DMS 273 (cell line): Measurements from ENCODE around the gene TRMU.
A peak's percentile ranks its signal among the peaks of the same experiment; 100 is the strongest.

Experiments
- DNase-seq: peaks from one replicate; lab custom pipeline; 2025; ENCODE audit not compliant: unreplicated experiment; lab: John Stamatoyannopoulos, UW

The TRMU gene

DNA sequence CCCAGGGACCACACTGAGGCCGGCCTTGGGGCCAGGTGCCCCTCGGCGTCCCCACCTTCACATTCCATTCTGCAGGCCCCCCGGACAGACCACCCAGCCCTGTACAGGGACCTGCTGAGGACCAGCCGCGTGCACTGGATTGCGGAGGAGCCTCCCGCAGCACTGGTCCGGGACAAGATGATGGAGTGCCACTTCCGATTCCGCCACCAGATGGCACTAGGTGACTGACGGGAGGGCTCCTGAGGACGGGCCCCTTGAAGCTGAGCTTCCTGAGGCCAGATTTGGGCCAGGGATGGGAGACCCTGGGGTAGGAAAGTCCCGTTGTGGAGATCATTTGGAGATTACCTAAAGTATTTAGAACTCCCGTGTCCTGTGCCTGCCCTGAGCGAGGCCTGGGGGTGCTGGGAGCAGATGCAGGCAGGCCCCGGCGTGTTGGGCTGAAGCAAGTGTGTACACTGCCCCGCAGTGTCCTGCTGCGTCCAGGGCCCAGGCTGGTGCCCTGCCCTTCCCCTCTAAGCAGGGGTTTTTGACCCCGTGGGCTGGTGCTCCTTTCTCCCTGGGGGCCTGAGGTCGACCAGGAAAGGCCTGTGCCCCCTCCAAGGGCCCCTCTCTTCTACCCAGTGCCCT is 20.0 kb downstream of the TRMU start:
- DNase-seq, result peak; percentile 81

DNA sequence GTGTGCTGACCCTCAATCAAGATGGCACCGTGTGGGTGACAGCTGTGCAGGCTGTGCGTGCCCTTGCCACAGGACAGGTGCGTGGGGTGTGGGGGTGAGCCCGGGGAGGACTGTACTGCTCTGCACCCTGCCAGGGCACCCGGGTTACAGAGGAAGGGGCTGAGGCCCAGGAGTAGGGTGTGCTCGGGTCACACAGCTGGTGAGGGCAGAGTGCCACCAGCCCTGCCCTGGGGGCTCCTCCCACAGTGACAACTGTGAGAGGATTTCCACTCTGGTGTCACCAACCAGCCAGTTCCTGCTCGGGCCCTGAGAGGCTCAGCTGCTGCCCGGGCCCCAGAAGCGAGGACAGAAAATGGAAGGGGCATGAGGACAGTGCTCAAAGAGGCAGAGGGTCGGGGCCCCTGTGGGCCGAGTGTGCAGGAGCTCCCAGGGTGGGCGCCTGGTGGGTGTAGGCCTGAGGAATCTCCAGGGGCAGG is 20.5 kb downstream of the TRMU start:
- no peak for DNase-seq

DNA sequence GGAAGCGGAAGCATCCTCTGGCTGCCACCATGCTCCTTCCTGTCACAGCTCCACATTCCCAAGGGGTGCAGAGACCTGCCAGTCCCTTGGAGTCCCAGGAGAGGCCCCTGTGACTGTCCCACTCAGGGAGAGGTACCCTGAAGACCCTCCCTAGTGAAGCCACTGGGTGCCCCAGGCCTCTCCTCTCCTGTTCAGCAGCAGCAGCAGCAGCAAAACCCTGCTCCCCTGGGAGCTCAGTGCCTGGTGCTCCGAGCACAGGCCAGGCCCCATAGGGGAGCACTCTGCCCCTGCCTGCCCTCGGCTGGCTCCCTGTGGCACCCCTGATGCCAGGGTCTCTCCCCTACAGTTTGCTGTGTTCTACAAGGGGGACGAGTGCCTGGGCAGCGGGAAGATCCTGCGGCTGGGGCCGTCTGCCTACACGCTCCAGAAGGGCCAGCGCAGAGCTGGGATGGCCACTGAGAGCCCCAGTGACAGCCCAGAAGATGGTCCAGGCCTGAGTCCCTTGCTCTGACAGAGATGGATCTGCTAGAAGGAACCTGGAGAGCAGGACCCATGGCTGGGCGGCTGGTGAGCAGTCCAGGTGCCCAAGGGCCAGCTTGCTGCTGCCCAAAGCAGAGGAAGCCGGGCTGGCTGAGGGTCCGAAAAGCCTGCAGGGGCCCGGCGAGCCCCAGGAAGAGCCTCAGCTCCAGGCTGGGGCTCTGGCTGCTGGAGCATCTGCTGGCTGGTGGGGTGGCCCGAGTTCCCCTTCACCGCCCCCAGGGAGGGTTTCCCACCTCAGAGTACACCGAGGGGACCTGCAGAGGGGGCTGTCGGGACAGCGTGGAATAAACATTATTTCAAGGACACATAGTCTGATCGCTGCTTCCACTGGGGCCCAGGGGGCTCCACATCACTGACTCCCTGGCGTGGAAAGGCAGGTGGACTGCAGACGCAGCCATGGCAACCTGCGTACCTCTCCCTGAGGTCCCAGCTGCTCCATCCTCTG is 21.3 kb downstream of the TRMU start:
- no peak for DNase-seq

DNA sequence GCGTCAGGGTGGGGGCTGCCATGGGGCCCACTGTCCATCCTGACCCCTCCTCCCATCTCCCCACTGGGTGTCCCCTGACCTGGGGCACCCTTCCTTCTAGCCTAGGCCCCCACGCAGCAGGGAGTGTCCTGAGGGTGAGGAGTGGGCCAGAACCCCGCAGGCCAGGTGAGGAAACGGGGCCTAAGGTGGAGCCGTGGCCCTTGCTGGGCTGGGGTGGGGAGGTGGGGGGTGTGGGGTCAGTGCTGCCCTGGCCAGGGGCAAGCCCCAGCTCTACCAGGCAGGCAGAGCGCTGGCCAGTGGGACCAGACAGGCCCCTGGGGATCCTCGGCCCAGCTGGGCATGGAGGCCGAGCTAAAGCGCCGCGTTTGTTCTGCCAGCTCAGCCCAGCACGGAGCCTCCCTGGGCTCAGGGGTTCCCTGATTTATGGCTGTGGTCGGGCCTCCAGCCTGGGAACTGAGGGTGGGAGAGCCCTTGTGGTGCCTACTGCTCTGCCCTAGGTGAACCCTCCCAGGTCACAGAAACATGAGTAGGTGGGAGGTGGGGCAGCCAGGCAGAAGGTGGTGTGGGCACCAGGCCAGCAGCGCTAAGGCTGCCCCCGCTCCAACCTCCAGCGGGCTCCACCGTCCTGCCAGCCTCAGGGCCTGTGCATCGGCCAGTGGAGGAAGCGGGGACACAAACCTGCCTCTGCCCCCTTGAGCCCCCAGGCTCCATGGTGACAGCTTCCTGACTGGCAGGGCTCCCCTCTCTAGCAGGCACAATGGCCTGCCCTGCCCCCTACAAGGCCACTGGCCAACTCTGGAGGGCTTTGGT is 22.4 kb downstream of the TRMU start:
- no peak for DNase-seq

DNA sequence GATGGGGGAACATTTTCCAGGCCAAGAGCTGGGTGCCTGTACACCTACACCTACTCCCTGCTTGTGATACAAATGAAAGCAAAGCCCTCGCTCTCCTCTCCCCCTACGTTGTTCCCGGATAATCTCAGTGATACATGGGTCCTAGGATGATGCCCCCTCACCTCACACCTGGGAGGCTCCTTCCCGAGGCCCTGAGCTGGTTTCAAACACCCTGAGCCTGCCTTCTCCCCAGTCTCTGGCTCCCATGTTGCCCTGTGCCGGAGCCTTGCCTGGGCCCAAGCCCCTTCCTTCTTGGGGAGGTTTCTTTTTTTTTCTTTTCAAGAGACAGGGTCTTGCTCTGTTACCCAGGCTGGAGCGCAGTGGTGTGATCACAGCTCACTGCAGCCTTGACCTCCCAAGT is 23.3 kb downstream of the TRMU start:
- no peak for DNase-seq

DNA sequence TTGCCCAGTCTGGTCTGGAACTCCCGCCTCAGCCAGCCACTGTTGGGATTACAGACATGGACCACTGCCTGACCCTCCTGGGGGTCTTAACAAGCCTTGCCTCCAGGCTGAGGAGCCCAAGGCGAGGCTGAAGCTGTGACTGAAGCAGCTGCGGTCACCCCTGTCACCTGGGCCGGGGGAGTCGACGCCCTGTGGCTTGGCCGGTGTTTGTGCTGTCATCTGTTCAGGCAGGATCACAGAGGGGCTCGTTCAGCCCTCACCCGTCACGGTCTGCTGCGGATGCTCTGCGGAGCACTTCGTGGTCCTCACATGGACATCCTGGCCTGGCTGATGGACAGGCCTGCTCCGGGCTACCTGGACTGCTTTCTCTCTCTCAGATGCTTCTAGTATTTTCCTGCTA is 23.8 kb downstream of the TRMU start:
- DNase-seq, result no peak

DNA sequence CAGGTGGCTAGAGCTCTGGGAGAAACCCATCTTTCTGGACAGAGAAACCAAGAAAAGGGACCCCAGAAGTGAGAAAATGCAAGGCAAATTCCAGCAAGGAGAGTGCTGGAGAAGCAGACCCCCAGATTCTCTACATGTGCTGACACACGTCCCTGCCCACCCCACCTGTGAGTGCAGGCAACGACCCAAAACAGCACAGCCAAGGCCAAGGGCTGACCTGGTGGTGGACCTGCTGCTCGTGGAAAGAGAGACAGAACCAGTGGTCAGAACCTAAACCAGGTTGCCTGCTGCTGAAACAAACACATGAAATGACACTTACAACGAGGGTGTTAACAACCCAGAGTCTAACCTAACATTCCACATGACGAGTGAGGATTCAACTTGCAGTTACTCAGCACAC is 24.6 kb downstream of the TRMU start:
- DNase-seq, result no peak

DNA sequence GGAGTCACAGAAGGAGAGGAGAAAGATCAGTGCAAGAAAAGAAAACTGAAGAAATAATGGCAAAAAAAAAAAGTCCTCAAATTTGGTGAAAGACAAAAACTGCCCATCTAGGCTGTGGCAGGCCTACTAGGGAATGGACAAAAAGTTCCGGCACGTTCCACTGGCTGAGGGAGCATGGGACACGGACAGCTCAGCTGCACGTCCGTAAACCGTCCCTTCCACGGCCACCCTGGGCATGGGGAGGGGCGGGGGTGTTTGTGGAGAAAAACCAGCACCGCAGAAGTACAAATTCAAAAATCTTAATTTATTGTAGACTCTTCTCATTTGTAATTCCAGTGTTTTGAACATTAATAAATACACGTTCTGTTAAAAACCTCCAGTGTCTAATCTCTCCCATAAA is 25.4 kb downstream of the TRMU start:
- DNase-seq, result no peak

DNA sequence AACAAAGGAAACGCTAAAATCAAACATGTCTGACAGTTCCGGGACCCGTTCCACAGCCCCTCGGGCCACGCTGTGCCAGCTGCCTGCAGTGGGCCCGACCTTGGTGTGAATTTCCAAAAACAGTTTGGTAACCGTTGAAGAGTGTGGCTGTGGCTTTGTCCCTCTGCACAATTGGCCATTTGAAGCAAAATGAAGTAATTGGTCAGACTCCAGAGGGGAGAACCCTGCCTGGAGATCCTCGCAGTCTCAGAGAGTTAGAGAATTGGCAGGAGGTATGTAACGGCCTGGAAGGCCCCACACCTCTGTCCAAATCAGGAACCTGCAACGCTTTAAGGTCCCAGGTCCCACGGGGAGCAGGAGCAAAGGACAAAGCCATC is 26.3 kb downstream of the TRMU start:
- DNase-seq, result no peak

DNA sequence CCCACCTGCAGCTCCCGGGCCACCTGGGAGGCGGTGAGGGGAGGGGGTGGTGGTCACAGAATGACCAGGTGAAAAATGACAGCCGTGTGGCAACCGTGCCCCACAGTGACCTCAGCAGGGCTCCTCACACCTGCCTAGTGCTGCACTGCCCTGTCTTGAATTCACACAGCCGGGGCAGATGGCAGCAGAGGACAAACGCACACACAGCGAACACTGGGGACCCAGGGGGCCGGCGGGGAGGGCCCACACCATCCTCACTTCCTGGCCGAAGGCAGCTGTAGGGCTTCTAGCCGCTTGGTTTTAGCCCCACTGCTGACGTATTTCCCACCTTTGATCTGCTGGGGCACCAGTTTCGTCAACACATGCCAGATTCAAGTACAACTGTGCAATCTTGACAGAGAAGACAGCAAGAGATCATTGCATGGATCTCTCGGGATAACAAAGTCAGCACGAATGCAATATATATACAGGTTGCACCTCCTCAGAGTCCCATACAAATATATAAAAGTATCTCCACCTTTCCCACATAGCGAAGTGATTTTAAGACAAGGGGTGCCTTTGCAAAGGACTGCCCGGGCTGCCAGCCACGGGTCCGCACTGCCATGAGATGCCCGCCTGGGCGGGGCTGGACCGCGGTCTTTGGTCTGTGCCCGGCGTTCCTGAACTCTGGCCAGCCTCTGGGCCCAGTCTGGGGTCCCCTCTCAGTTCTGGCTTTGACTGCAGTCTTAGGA is 26.9 kb downstream of the TRMU start:
- DNase-seq, result no peak

DNA sequence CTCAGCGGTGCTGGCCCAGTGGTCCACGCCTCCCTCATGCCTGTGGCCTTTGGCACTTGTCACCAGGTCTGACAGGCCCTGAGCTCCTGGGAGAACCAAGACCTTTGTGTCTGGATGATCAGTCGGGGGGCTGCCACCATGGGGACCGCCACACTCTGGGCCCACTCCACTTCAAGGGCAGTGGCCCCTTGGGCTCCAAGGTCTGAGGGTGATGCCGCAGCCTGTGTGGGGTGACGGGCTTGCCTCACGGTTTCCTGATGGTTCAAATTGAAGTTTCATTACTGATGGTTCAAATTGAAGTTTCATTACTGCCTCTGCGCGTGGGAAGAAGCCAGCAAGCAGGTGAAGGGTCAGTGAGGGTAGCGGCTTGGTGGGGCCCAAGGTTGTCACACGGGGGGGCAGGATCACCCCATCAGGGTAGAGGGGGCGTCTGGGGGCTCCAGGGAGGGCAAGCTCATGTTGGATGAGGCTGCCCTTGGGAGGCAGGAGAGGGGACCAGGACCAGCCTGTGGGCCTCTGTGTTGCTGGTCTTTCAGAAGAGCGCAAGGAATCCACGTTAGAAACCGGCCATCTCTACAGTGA is 27.5 kb downstream of the TRMU start:
- no peak for DNase-seq

DNA sequence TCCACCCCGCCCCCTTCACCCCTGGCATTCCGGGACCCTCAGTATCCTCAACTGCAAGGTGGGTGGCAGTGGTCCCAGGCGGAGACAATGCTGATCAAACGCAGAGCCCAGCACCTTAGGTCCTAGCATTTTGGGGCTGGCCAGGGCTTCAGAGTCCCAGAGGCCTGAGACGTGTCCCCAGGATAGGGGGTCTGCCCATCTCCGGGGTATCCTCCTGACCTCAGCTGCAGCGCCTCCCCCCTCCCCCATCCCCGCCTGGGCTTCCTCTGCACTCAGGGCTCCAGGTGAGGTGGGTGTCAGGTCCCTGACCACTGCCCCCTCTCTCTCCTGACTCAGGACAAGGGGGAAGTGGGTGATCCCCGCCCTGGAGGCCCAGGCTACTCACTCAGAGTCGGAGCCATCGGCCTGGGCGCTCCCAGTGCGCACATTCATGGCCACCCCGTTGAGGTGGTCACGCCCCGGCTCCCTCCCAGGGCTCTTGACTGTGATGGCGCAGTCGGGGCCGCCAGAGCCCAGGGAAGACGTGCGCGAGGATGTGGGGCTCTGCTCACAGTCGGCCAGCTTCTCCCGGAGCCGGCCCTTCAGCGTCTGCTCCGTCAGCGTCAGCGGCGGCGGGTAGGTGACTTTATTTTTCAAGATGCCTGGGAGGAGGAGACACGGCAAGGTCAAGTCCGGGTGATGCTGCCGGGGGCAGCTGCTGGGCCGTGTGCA is 28.3 kb downstream of the TRMU start:
- no peak for DNase-seq

DNA sequence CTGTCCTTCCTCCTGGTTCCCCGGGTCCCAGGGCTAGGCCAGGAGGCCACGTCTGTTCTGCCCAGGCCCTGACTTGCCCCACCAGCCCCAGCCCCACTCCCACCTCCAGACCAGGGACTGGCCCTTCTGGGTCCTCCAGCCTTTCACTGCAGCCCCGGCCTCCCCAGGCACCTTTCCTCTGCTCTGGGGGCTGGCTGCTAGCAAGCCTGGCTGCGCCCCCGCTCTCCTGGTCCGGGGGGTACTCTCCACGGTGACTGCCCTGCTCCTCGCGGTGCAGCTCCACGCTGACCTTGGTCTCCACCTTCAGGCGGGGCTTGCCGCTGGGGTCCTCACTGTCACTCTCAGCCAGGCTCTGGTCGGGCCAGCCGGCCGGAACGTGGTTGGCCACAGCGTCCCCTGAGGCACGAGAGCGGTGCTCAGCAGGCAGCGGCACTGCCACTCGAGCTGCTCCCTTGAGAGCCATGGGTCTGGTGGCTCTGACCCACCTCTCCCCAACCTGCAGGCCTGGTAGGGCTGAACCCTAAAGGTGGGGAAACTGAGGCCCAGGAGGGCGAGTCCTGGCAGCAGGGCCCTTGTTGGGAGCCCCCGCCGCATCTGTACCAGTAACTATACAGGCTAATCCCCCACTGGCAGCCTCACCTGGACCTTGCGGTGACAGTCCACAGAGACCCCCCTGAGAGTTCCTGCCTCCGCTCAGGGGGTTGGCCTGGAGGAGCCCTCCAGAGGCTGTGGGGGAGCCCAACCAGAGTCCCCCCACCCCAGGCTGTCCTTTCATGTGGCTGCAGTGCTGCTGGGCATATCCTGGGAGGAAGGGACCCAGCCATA is 29.0 kb downstream of the TRMU start:
- no peak for DNase-seq

DNA sequence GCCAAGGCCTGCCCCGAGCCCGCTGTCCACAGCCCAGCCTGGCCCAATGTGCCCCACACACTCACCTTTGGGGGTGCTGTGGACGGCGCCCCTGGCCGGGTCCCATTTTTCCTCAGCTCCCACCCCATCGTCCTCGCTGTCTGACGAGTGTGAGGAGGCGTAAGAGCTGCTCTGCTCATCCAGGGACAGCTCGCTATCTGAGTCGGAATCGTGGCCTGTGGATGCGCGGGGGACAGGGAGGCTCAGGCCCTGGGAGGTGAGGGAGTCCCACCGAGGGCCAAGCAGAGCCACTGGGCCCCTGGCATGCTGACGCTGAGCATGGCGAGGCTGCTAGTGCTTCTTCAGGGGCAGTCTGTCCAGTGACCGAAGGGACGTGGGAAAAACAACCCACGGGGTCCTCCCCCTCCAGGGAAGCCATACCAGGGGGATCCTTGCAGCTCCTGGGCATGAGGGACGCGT is 29.7 kb downstream of the TRMU start:
- no peak for DNase-seq

DNA sequence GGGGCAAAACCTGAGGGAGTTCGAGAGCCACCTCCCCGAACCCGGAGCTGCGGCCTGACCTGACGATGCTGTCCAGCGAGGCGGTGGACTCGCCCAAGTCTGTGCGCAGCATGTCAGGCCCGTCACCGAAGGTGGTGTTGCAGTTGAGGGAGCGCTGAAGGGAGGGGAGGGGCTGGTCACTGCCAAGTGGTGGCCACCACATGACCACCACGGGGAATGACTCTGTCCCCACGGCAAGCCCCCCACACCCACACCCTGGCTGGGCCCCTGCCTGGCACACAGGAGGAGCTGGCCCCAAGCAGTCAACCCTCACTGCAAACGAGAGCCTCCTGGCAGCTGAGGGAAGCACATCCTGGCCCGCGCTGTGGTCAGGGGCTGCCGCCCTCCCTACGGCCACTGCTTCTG is 30.8 kb downstream of the TRMU start:
- DNase-seq, result no peak

DNA sequence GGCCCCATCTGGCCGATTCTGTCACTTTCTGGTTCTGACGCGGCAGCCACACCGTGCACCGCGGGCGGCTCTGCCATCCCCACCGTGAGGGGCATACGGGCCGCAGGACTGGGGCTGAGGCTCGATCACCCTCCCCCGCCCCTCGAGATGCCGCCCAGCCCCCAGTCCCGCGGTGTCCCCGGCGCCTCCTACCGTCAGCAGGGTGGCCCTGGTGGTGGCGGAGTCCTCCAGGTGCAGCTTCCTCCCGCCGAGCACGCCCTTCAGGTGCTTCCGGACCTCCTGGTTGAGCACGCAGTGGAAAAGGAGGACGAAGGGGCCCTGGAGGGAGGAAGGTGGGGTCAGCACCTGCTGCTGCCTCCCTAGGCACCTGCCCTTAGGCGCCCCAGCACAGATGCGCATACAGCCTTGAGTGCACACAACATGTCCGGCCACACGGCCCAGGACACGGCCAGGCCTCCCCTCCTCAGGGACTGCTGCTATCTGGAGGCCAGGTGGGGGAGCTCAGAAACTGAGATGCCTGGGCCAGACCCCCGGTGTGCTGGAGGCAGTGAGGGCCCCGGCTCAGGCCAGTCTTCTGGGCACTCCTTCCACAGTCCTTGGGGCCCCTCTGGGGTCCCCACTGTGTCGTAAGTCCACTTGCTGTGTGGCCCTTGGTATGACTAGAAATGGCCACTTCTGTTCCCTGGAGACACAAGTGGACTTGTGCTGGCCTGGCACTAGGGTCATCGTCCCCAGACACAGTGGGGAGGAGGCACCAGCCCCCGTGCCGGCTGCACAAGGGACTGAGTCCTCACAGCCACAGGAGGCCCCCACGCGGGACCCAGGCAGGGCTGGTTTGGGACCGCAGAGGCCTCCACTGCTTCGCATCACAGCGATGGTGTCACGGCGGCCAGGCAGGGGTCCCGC is 31.5 kb downstream of the TRMU start:
- no peak for DNase-seq

DNA sequence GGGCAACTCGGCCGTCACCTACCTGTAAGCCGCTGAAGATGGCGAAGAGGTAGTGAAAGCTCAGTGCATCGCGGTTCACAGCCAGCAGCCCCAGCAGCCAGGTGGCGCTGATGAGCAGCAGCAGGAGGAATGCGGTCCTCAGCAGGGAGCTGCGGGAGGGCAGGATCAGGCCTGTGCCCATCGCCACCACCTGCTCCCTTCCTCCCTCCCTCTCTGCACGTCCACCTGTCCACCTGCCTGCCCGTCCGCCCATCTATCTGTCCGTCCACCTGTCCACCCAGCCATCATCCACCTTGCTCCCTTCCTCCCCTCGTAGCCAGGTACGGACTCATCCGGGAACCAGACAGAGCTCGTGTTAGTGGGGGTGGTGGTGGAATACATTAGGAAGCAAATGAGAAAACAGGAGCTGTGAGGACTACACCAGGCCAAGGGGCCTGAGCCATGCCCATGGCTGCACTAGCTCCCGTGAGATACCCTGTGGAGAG is 32.2 kb downstream of the TRMU start:
- DNase-seq, result peak; percentile 78

DNA sequence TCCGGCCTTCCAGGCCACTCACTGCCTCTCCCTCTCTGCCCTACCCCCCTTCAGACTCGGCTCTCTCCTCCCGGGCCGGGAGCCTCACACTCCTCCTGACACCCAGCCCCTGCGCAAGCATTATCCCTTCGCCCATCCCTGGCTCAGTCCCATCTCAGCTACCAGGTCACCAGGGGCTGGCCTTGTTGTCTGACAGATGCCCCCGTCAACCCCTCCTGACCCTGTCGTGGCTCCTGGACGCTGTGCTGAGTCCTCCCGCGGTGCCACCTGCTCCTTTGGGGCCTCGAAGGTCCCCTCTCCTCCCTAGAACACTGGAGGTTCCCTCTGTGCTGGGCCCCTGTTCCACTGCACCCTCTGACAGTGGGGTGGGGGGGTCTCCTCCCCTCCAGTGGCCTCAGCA is 32.9 kb downstream of the TRMU start:
- DNase-seq, result no peak
